Ishikawa (cell line): ENCODE measurements around the gene IHH.

Source experiments
- CEBPB ChIP-seq: IDR thresholded peaks from 2 replicates; pipeline ENCODE4 v1.6.1; 2012
- CREB1 ChIP-seq: IDR thresholded peaks from 2 replicates; pipeline ENCODE4 v1.6.1; 2012; ENCODE audit warnings: low read depth
- EGR1 ChIP-seq: IDR thresholded peaks from 2 replicates; pipeline ENCODE4 v1.6.1; 2012
- EP300 ChIP-seq: IDR thresholded peaks from 2 replicates; pipeline ENCODE4 v1.6.1; 2012; ENCODE audit warnings: borderline replicate concordance
- FOXM1 ChIP-seq: IDR thresholded peaks from 2 replicates; pipeline ENCODE4 v1.6.1; 2012; ENCODE audit warnings: low read depth, borderline replicate concordance
- NFIC ChIP-seq: IDR thresholded peaks from 2 replicates; pipeline ENCODE4 v1.6.1; 2012
- RAD21 ChIP-seq: IDR thresholded peaks from 2 replicates; pipeline ENCODE4 v1.6.1; 2012; ENCODE audit warnings: low read depth
- TAF1 ChIP-seq: IDR thresholded peaks from 2 replicates; pipeline ENCODE4 v1.6.1; 2012; ENCODE audit warnings: low read depth, mild to moderate bottlenecking
- TCF12 ChIP-seq: IDR thresholded peaks from 2 replicates; pipeline ENCODE4 v1.6.1; 2012; ENCODE audit warnings: low read depth
- TEAD4 ChIP-seq: IDR thresholded peaks from 2 replicates; pipeline ENCODE4 v1.6.1; 2012
- YY1 ChIP-seq: IDR thresholded peaks from 2 replicates; pipeline ENCODE4 v1.6.1; 2012; ENCODE audit warnings: low read depth
- ZBTB7A ChIP-seq: IDR thresholded peaks from 2 replicates; pipeline ENCODE4 v1.6.1; 2012; ENCODE audit warnings: low read depth
- TF ChIP-seq, protein P1 (sequence below): IDR thresholded peaks from 2 replicates; pipeline ENCODE4 v1.6.1; 2012
- TF ChIP-seq, protein P2 (sequence below): IDR thresholded peaks from 2 replicates; pipeline ENCODE4 v1.6.1; 2012
- TF ChIP-seq, protein P3 (sequence below): IDR thresholded peaks from 2 replicates; pipeline ENCODE4 v1.6.1; 2012; ENCODE audit warnings: low read depth, mild to moderate bottlenecking

IHH gene

DNA sequence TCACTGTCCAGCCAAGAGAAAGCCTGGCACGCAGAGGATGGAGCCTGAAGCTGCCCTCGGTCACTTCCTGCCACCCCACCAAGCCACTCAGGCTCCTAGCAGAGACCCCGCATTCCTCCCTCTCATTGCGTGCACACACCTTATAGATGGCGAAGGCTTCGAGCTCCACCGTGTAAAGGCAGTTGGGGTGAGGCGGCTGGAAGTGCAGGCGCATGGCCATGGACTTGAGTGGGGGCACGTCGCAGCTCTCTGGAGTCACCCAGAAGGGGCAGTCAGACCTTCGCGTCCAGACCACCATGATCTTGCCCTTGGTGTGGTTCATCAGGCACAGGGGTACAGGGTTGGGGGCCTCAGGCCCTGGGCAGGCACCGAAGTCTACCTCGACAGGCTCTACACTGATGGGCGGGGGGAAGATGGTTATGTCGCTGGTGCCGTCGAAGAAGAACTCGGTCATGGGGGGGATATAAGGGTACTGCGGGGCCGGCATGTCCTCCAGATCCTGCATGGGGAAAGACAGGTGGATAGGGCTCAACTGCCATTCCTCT is 33.1 kb downstream of the IHH start:
- TF ChIP-seq TEAD4 (no peak), CEBPB (no peak), EGR1 (no peak), YY1 (no peak), ZBTB7A (no peak), EP300 (no peak), FOXM1 (no peak), TCF12 (no peak), CREB1 (no peak), NFIC (no peak), RAD21 (no peak), TAF1 (no peak)
- TF ChIP-seq, protein P1, sequence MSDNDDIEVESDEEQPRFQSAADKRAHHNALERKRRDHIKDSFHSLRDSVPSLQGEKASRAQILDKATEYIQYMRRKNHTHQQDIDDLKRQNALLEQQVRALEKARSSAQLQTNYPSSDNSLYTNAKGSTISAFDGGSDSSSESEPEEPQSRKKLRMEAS, result no peak
- TF ChIP-seq, protein P2, sequence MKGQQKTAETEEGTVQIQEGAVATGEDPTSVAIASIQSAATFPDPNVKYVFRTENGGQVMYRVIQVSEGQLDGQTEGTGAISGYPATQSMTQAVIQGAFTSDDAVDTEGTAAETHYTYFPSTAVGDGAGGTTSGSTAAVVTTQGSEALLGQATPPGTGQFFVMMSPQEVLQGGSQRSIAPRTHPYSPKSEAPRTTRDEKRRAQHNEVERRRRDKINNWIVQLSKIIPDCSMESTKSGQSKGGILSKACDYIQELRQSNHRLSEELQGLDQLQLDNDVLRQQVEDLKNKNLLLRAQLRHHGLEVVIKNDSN, result no peak
- TF ChIP-seq, protein P3, sequence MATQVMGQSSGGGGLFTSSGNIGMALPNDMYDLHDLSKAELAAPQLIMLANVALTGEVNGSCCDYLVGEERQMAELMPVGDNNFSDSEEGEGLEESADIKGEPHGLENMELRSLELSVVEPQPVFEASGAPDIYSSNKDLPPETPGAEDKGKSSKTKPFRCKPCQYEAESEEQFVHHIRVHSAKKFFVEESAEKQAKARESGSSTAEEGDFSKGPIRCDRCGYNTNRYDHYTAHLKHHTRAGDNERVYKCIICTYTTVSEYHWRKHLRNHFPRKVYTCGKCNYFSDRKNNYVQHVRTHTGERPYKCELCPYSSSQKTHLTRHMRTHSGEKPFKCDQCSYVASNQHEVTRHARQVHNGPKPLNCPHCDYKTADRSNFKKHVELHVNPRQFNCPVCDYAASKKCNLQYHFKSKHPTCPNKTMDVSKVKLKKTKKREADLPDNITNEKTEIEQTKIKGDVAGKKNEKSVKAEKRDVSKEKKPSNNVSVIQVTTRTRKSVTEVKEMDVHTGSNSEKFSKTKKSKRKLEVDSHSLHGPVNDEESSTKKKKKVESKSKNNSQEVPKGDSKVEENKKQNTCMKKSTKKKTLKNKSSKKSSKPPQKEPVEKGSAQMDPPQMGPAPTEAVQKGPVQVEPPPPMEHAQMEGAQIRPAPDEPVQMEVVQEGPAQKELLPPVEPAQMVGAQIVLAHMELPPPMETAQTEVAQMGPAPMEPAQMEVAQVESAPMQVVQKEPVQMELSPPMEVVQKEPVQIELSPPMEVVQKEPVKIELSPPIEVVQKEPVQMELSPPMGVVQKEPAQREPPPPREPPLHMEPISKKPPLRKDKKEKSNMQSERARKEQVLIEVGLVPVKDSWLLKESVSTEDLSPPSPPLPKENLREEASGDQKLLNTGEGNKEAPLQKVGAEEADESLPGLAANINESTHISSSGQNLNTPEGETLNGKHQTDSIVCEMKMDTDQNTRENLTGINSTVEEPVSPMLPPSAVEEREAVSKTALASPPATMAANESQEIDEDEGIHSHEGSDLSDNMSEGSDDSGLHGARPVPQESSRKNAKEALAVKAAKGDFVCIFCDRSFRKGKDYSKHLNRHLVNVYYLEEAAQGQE, result no peak

DNA sequence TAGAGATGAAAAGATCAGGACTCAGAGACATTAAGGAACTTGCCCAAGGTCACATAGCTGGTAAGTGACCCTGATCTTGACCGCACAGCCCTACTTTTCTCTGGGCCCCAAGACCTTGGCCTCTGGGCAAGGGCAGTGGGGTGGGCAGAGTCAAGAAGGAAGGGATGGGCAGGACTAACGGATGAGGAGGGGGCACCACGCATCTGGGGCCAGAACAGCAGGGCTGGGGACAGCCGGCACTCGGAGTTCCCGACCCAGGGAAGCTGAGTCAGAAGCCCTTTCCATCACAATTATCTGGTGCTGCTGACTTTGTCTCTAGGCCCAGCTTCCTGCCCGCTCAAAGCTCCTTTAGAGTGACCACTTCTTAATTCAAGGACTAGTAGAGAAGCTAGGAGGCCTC is 33.8 kb downstream of the IHH start:
- TF ChIP-seq TCF12 (no peak), TEAD4 (no peak), EP300 (no peak), RAD21 (no peak), CEBPB (no peak), ZBTB7A (no peak), YY1 (no peak)

DNA sequence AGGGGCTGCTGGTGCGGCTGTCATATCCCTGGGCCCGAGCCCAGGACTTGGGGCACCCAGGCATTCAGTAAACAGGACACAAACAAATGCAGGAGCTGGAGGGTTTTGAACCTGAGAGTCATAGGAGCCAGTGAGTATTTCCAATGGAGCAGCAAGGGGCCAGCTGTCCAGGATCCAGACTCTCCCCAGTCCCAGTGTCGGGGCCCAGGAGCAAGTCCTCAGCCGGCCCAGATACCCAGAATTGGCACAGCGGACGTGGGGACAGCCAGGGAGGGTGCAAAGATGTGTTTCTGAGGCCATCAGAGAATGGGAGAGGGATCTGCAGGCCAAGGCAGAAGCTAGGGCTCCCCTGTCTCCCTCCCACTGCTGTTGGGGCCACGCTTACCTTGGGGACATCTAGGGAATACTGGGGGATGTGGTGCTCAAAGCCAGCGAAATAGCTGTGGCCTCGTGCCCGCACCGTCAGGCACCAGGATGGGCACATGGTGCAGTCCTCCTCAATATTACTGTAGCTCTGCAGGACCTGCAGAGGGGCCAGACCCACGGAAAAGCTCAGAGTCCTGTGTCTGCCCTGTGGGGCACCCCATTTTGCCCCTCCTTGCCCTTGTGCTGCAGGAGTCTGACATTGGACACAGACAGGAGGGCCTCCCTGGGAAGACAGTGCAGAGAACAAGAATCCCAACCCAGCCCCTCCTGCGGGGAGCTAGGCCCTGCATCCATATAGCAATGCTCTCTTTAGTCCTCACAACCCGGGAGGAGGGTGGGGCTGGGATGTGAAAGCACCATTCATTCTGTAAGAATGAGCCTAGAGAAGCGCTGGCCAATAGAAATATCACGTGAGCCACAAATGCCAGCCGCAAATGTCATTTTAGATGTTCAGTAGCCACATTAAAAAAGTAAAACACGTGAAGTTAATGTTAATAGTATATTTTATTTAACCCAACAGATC is 34.8 kb downstream of the IHH start:
- TF ChIP-seq YY1, result no peak
- TF ChIP-seq, protein P1, result no peak
- no peak for TF ChIP-seq RAD21
- TF ChIP-seq TAF1, result no peak
- no peak for TF ChIP-seq FOXM1
- no peak for TF ChIP-seq TCF12
- TF ChIP-seq CREB1, result no peak
- TF ChIP-seq, protein P3, result no peak
- TF ChIP-seq NFIC, result no peak
- TF ChIP-seq EGR1, result no peak
- TF ChIP-seq EP300, result no peak
- no peak for TF ChIP-seq TEAD4
- TF ChIP-seq, protein P2, result no peak
- no peak for TF ChIP-seq CEBPB
- no peak for TF ChIP-seq ZBTB7A

- TF ChIP-seq, protein P2, result no peak
- TF ChIP-seq FOXM1 (no peak), EGR1 (no peak), TEAD4 (no peak), CEBPB (no peak), TCF12 (no peak), CREB1 (no peak), RAD21 (no peak), NFIC (no peak), ZBTB7A (no peak), YY1 (no peak), TAF1 (no peak), EP300 (no peak)
- TF ChIP-seq, protein P3, result no peak
- TF ChIP-seq, protein P1, result no peak
Measured at GRCh38 chr2:219024059-219024458, 36.7 kb downstream of the IHH start.
